Left lobe of liver (tissue), 2 donors: Measurements from ENCODE around the gene ANXA3. TPM values are rescaled to one million over a fixed set of nuclear protein-coding genes. Genes with fewer than 3 reads are reported as not detected.
A peak's percentile ranks its signal among the peaks of the same experiment; 100 is the strongest.
"Not testable (repeated sequence)": the region's sequence is repeated elsewhere in the genome, so short reads cannot be mapped to it uniquely, and the experiment has no call there.

Source experiments
- ATAC-seq: fragments of 200-7000 bp; cut with Tn5 transposase; one replicate; pipeline ENCODE4 v1.9.1; 2020; ENCODE audit warnings: mild to moderate bottlenecking, moderate library complexity
- DNase-seq: peaks from one replicate; pipeline ENCODE4 v3.0.0-alpha.2; 2020; ENCODE audit warnings: low spot score
- total RNA-seq: library from RNA; stranded (reverse); gene quantifications from one replicate; pipeline ENCODE4 v1.2.1, GENCODE V29; 2021
- donor health status: DM: no; HTN: no; CAD: no; lungs with moderate emphysema.
- donor health status: DM: no; HTN: yes; CAD: no.

Gene ANXA3, protein sequence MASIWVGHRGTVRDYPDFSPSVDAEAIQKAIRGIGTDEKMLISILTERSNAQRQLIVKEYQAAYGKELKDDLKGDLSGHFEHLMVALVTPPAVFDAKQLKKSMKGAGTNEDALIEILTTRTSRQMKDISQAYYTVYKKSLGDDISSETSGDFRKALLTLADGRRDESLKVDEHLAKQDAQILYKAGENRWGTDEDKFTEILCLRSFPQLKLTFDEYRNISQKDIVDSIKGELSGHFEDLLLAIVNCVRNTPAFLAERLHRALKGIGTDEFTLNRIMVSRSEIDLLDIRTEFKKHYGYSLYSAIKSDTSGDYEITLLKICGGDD
- total RNA-seq = 1.2 TPM

DNA sequence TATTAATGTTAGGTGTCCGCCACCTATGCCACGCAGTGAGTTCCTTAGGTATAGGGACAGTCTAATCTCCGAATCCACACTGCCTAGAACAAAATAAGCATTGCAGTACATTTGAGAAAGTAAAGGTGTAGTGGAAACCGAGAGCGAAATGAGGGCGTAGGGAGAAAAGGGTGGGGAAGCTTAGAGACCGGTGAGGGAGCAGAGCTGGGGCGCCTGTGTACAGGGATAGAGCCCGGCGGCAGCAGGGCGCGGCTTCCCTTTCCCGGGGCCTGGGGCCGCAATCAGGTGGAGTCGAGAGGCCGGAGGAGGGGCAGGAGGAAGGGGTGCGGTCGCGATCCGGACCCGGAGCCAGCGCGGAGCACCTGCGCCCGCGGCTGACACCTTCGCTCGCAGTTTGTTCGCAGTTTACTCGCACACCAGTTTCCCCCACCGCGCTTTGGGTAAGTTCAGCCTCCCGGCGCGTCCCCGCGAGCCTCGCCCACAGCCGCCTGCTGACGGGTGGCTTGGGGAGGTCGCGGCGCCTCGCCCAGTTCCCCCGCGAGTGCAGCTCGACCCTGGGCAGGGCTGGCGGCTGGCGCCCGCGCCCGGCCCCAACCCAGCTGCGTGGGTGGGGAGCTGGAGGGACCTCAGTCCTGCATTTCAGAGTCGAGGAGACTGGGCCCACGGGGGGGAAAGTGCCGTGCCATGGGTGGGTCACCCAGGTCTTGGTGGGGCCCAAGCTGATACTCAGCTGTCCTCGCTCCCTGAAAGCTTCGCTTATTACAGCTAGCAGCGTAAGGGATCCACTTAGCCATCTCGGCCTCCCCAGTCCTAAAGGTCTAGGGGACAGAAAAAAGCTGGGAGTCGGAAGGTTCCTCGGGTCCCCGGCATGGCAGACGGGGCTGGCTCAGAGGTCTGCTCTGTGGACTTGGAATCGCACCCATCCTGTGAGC, at the start of gene ANXA3:
ANXA3 (plus strand) TSS at position 351 of the 932 bp plus-strand sequence. CDS start 2,704 bp downstream, outside the sequence.
- DNase-seq (peak; percentile 50), ATAC-seq (peak; percentile 53)

DNA sequence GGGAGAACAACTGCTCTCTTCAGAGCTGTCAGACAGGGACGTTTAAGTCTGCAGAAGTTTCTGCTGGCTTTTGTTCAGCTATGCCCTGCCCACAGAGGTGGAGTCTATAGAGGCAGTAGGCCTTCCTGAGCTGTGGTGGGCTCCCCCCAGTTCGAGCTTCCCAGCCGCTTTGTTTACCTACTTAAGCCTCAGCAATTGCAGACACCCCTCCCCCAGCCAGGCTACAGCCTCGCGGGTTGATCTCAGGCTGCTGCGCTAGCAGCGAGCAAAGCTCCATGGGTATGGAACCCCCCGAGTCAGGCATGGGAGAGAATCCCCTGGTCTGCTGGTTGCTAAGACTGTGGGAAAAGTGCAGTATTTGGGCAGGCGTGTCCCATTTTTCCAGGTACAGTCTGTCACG, 45.3 kb upstream of the ANXA3 start:
- ATAC-seq, DNase-seq: not testable (repeated sequence)

DNA sequence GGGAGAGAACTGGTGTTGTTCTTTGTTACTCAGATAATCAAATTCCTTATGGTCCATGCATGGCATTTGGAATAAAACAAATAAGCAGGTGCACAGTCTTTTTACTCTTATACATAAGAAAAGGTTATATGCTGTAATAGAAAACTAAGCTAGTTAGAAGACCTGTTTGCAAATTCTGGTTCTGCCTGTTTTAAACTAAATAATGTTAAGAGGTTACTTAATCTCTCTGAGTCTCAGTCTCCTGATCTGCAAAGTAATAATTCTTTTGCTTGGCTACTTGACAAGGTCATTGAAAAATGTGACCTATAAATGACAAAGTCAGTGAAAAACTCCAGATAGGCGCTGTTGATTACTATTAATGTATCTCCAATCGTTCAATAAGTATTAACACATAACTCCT, 42.5 kb upstream of the ANXA3 start:
- no peak for DNase-seq
- no peak for ATAC-seq

DNA sequence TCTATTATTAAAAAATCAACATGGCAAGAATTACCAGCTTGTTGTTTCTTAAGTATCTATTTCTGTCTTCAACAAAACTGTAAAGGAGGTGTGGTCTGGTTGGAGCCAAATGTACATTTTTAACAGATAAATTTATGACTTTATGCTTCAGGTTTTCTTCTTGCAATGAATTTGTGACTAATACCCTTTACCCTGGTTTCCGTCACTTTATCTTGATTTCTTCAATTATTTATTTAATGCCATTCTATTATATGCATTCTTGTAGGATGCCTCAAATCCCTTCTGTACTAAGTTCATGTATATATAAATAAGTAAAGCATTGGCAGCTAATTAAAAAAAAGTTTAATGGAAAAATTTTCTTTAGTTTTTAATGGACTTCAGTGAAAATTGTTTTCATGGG, 41.5 kb upstream of the ANXA3 start:
- no peak for DNase-seq
- no peak for ATAC-seq

DNA sequence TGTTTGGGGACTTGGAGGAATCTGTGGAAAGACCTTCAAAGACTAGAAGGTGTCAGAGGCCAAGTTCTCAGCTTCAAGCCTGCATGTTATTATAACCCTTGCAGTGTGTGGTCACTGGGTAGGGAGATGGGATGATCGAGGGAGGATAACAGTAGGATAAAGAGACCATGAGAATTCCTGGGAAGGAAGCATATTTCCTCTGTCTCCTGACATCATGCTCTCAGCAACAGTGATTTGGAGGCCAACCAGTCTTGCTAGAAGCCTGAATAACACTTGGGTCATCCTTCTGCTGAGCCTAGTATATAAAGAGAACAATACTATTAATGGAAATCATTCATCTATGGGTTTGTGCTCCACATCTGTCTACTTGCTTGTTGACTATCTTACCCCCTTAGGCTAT, 40.9 kb upstream of the ANXA3 start:
- no peak for ATAC-seq
- DNase-seq = no peak

DNA sequence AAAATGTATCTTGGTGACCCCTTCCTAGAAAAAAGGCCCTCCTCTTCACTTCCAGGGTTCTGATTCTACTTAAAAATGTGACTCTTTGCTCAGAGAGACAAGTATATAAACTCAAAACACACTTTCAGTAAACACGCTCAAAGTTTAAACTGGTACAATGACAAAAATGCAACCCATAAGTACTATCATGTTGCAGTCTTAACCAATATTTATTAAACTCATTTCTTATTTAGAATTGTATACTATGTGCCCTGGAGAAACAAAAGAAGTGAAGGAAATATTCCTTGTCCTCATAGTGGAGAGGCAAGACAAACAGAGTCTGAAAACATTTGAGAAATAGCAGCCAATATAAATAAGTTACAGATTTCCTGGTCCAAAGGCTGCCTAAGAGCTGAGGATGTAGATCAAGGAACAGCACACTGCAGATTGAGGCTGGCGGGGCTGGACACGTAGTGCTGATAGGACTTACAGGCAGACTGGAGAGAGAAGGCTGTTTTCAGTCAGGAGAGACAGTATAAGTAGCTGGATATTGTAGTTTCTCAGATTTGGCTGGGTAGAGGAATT, 39.1 kb upstream of the ANXA3 start:
- DNase-seq = no peak

DNA sequence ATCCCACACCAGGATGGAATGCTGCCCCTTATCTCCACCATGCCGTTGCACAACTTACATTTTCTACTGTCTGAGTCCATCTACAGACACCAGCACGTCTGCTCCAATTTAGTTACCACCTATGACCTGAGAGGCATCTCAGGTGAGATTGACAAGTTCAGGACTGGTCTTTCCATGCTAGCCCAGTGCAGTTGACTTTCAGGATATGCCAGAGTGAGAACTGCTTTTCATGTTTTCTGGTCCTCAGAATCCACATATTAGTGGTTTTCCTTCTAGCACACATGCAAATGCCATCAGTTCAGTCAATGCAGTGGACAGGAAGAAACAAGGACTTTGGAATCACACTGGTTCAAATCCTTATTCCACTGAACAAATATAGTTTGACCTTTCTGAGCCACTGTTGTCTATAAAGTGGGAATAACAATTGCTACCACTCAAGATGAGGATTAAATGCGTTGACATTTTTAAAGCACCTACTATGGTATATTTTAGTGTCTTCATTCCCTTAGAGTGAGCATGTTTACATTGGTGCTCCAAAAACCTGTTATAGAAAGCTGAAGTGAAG, 38.1 kb upstream of the ANXA3 start:
- peak; percentile 53 for ATAC-seq
- DNase-seq = no peak

More for the DNA sequence above, 39.1 kb upstream of the ANXA3 start:
- no peak for ATAC-seq

DNA sequence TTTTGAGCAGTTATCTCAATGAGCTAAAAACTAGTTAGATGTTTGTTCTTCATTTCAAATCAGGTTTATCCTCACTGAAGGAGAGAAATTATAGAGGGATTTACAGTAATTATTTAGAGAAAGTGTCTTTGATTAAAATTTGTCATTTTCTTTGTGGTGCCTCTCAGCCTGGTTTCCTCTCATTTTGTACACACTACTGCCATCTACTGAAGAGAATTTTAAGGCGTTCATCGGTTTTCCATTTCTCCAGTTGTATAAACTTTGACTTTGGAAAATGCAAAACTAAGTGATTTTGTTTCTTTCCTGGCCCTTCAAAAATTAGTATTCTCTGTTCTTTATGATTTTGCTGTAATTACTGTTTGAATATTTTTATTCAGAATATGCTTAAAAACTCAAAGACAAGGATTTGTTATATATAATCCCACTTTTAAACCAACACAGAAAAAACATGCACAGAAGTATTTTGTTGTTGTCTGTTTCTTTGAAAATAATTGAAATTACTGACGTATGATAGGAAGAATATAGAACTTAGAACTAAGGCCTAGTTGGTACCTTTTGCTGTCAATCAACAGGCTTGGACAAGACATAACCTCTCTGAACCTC, 34.4 kb upstream of the ANXA3 start:
- ATAC-seq (peak; percentile 69), DNase-seq (no peak)

DNA sequence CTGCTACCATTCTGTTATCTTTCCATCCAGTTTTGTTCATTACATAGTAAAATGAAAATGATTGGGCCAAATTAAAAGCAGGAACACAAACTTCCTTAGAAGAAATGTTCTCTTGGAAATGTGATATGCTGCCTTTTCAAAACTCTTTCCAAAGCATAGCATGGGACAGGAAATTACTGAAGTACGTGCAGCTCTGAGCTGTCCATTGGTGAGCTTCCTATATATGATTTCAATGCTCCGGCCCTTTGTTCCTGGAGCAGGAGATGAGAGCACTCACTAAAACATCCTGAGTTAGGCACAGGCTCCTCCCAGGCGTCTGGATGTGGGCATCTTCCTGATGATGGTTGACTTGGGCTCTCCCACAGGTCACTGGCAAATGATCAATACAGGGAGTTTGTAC, 33.0 kb upstream of the ANXA3 start:
- ATAC-seq (no peak), DNase-seq (no peak)

DNA sequence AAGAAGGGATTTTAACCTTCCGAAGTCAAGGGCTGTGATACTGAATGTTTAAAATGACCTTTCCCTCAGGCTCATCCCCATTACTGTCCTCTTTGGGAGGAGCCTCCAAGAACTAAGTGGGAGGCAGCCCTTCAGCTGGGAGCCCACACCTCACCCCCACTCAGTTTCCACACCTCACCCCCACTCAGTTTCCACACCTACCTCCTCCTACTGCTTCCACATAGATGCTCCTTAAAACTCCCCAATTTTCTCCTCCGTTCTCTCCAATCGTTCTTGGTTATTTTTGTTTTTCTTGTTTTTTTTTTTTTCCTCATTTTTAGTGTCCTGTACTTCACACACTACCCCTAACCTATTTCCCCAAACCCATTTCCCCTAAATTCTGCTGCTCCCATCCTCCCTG, 31.6 kb upstream of the ANXA3 start:
- DNase-seq (no peak), ATAC-seq (no peak)

DNA sequence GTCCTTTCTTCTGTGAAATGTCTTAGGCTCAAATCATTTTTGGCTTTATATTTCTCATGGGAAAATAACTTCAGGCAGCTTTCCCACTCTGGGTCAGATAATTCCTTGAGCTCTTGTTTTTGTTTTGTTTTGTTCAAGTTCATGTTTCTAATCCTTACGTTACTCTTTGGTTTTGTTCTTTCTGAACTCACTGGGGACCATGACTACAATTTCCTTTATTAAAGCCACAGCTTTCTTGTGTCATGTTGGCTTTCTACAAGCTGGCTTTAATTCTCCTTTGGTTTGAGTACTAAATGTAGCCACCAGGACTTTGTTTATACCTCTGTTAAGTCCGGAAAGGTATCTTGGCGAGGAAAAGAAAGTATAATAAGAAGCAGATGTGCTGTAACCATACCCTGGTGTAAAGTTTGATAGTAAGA, 30.8 kb upstream of the ANXA3 start:
- ATAC-seq = no peak

DNA sequence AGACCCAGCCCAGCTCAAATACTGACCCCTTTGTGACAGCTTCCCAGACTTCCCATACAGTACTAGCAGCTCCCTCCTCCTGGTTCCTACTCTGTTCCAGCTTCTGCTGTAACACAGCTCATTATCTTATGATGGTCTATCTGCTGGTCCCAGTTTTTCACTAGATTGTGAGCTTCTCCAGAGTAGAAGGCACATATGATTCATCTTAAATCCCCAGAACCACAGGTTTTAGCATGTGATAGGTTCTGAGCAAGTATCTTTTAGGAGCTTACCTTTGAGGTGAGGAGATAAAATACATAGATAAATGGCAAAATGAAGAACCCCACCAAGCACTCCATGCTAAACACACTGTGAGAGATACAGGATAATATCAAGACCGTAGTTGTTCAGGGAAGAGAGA, 27.6 kb upstream of the ANXA3 start:
- DNase-seq = no peak
- ATAC-seq = no peak

More for the DNA sequence above, 30.8 kb upstream of the ANXA3 start:
- DNase-seq = no peak

DNA sequence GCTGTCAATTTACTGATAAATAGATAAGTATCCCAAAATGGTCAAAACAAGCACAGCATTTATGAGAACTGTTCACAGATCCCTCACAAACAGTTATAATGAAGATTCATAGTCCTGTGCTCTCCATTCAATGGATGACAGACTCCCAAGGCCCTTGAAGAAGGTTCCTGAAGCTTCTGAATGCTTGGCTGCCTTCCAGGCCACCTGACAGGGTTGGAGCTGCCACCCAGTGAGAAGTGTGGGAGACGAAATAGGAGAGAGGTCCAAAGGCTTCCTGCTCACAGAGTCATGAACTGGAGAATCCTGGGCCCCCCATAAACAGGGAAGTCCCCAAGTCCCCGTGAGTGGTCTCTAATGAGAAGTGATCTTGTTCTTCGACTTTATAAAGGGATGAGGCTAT, 26.0 kb upstream of the ANXA3 start:
- no peak for DNase-seq
- no peak for ATAC-seq

DNA sequence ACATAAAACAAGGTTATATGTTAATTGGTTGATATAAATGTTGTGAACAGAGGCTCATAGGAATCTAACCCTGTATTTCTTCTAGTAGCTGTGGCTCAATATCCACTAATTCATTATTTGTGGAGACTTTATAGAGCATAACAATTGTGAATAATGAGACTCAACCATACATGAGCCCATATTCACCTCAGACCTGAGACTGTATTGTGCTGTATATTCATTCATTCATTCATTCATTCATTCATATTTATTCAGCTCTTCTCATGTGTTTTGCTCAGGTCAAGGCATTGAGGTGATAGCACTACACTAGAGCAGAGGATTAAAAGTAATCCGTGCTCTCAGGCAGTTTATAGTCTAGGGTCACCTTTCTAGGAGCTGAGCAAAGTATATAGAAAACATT, 24.5 kb upstream of the ANXA3 start:
- ATAC-seq (no peak), DNase-seq (no peak)

DNA sequence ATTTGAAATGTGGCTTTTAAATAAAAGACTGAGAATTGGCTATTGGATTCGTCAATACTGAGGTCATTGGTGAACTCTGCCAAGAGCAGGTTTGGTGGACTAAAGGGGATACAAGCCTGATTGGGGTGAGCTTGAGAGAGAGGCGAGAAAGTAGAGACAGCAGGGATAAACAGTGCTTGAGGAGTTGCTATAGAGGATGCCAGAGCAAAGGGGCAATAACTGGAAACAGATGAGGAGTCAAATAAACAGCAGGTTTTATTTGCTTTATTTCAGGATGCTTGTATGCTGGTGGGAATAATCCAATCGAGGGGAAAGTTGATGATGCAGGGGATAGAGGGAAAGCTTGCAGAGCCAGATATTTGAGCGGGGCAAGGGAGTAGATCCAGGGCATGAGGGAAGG, 24.0 kb upstream of the ANXA3 start:
- no peak for ATAC-seq

DNA sequence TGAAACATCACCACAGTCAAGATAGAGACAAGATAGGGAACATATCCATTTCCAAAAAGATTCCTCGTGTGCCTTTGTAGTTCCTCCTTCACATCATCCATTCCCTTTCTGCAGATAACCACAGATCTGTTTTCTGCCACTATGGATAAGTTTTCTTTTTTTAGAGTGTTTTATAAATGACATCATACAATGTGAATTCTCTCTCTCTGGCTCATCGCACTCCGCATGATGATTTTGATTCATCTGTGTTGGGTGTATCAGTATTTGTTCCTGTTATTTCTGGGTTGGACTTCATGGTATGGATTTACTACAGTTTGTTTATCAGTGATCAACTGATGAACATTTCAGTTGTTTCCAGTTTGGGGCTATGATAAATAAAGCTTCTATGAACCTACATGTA, 23.2 kb upstream of the ANXA3 start:
- no peak for ATAC-seq
- DNase-seq = no peak

More for the DNA sequence above, 24.0 kb upstream of the ANXA3 start:
- DNase-seq = no peak

DNA sequence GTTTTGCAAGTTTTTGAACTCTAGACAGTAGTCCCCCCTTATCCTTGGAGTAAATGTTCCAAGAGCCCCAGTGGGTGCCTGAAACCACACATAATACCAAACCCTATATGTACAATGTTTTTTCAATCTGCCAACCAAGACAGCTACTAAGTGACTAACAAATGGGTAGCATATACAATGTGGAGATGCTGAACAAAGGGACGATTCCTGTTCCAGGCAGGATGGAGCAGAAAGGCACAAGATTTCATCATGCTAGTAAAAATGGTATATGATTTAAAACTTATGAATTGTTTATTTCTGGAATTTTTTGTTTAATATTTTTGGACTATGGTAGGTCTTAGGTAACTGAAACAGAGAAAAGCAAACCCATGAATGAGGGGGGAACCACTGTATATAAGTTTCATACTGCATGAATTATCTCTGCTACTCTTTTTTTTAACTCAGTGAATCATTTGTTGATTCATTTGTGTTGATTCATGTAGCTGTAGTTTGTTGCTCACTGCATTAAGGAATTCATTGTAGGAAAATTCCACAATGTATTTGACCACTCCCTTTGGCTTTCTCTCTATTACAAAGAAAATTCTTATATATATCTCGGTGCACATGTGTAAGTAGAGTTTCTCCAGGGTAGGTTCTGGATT, 21.9 kb upstream of the ANXA3 start:
- no peak for DNase-seq
- no peak for ATAC-seq

DNA sequence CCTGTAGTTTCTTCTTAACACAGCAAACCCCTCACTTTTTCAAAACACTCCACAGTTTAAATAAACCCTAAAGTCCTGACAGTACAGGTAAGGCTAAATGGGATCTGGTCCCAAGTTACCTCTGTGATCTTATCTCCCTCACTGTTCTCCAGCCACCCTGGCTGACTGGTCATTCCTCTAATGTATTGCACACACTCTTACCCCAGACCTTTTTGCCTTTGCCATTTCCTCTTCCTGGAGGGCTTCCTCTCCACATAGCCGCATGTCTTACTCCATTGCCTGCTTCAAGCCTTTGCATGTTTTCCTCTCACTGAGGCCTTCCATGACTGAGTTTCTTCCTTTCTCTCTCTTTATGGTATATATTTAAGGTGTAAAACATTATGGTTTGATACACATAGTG, 19.5 kb upstream of the ANXA3 start:
- ATAC-seq (no peak), DNase-seq (no peak)

DNA sequence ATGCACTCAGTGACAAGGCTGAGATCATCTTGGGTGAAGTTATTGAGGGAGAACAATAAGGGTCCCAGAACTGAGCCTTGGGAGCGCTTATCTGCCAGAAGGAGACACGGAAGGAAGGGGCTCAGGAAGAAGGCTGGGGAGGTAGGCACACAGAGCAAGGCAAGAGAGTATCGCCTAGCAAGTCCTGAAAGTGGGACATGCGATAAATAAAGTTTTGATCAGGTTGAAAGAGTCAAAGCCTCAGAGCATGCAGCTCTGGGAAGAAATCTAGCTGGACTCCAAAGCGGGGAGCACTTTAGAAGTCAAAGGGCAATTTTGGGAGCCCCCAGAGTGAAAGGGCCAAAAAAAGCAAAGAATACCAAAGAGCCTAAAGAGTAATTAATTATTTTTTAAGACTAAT, 17.7 kb upstream of the ANXA3 start:
- DNase-seq (no peak), ATAC-seq (no peak)

DNA sequence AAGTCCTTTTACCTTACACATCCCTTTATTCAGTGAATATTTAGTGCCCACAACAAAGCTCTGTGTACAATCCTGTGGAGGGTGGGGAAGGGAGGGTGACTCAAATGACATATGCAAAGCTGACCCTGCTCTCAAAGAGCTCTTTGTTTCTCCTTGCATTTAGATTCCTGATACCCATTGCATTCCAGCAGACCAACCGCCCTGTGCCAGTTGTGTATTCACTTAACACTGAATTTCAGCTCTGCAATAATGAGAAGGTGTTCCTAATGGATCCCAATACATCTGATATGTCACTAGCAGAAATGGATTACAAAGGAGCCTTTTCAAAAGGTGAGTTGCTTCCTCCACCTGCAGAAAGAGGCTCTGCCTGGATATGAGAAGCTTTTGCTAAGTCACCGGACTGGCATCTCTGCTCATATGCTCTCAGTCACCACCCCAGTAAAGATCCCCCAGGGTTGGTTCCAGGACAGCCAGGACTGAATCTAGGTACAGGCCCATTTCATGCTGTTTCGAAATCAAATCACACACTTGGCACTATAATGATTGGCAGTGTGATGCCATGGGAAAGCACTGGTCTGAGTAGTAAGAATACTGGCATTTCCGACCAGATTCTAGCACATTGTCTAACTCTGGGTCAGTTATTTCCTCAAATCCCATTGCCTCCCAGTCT, 17.1 kb upstream of the ANXA3 start:
- ATAC-seq = no peak

More for the DNA sequence above, 17.1 kb upstream of the ANXA3 start:
- no peak for DNase-seq
